ENCODE results near the gene MTUS2. TPM values are rescaled to one million over a fixed set of nuclear protein-coding genes. Genes with fewer than 3 reads are reported as not detected.

The MTUS2 gene
- total and polyA plus RNA-seq, 2 donors (not counting 1 experiment from before 2014, with no cell fraction given), result 0.06 TPM; not detected in 1

GRCh38 chr13:29101905-29102304, 281.8 kb downstream of the MTUS2 start:
- H3K9ac ChIP-seq (ENCODE audit: insufficient read depth, low read length), result no peak overlapping the region
- H2AFZ ChIP-seq (ENCODE audit: low read length), result no peak overlapping the region
- no peaks in the 10 kb centered on the region for H3K79me2 ChIP-seq (ENCODE audit: control insufficient read depth, insufficient read depth, low read length)
- no peaks in the 10 kb centered on the region for H3K9me3 ChIP-seq (ENCODE audit: control insufficient read depth, insufficient read depth, low read depth, low read length)
- no peaks in the 10 kb centered on the region for H4K20me1 ChIP-seq (ENCODE audit: control insufficient read depth, extremely low read depth, insufficient read depth, low read length)
- H3K27ac ChIP-seq (ENCODE audit: insufficient read depth, low read length), result no peak overlapping the region
- H3K27me3 ChIP-seq (ENCODE audit: control insufficient read depth, insufficient read depth, low read length), result no peaks in the 10 kb centered on the region
- TF ChIP-seq CTCF (conservative IDR thresholded peaks at IDR 0.05 in 1 of 2, IDR thresholded peaks at IDR 0.05 in 1 of 2; ENCODE audit: low read depth in 1 of 2, low read length in 2 of 2) (no peak), EZH2 (IDR thresholded peaks at IDR 0.05; ENCODE audit: low read length, missing control alignments) (no peak)
- no peak for DNase-seq (ENCODE audit: low read depth in 2 of 2)
- H3K4me3 ChIP-seq (replicated peaks in 1 of 4; ENCODE audit: control extremely low read depth in 1 of 4, insufficient read depth in 1 of 4, low read depth in 3 of 4, low read length in 4 of 4), result no peak overlapping the region
- no peaks in the 10 kb centered on the region for H3K4me1 ChIP-seq (ENCODE audit: control insufficient read depth, extremely low read depth, insufficient read depth, low read length)
- no peaks in the 10 kb centered on the region for H3K36me3 ChIP-seq (ENCODE audit: control insufficient read depth, insufficient read depth, low read length)
- no peak overlapping the region for H3K4me2 ChIP-seq (ENCODE audit: extremely low read depth, insufficient read depth, low read length)

DNA sequence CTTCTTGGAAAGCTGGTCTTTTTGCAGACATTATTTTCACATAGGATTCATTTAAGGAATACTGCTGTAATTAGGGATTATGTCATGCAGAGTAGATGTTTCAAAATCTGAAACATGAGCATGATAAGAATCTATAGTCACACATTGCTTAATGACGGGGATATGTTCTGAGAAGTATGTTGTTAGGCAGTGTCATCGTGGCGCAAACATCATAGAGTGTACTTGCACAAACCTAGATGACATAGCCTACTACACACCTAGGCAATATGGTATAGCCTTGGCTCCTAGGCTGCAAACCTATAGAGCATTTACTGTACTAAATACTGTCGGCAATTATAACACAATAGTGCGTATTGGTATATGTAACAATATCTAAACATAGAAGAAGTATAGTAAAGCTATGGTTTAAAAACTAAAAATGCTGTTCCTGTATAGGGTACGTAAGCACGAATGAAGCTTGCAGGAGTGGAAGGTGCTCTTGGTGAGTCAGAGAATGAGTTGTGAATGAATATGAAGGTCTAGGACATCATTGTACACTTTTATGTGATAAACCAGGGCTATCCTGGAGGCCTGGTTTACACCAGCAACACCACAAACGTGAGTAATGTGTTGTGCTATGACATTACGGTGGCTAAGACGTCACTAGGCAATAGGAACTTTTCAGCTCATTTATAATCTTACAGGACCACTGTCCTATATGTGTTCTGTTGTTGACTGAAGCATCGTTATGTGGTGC, 283.1 kb downstream of the MTUS2 start:
- Histone ChIP-seq H3K27me3 (ENCODE audit: control insufficient read depth, insufficient read depth, low read length) (no peaks in the 10 kb centered on the region), H2AFZ (ENCODE audit: low read length) (no peak overlapping the region), H3K4me1 (ENCODE audit: control insufficient read depth, extremely low read depth, insufficient read depth, low read length) (no peaks in the 10 kb centered on the region), H3K79me2 (ENCODE audit: control insufficient read depth, insufficient read depth, low read length) (no peaks in the 10 kb centered on the region), H3K9me3 (ENCODE audit: control insufficient read depth, insufficient read depth, low read depth, low read length) (no peaks in the 10 kb centered on the region), H4K20me1 (ENCODE audit: control insufficient read depth, extremely low read depth, insufficient read depth, low read length) (no peaks in the 10 kb centered on the region), H3K4me2 (ENCODE audit: extremely low read depth, insufficient read depth, low read length) (no peak overlapping the region), H3K4me3 (replicated peaks in 1 of 4; ENCODE audit: control extremely low read depth in 1 of 4, insufficient read depth in 1 of 4, low read depth in 3 of 4, low read length in 4 of 4) (no peak overlapping the region), H3K27ac (ENCODE audit: insufficient read depth, low read length) (no peak overlapping the region), H3K9ac (ENCODE audit: insufficient read depth, low read length) (no peak overlapping the region), H3K36me3 (ENCODE audit: control insufficient read depth, insufficient read depth, low read length) (no peaks in the 10 kb centered on the region)
- no peak for DNase-seq (ENCODE audit: low read depth in 2 of 2)
- TF ChIP-seq CTCF (conservative IDR thresholded peaks at IDR 0.05 in 1 of 2, IDR thresholded peaks at IDR 0.05 in 1 of 2; ENCODE audit: low read depth in 1 of 2, low read length in 2 of 2) (no peak), EZH2 (IDR thresholded peaks at IDR 0.05; ENCODE audit: low read length, missing control alignments) (no peak)

DNA sequence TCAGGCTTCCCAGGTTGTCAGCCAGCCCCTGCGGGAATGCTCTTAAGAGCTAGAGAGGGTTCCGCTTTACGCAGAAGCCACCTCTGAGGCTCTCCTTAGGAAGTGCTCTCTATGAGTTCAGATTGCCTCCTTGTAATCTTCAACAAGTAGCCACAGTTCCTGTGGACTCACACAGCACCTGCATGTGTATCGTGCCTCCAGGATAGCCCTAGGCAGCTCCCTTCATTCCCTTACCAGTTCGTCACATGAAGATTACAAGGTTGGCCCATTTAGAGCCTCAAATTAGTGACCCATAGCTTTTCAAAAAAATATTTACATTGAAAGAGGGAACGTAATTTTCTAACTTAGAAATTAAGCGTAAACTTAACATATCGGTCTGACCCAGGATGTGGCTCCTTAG, 284.3 kb downstream of the MTUS2 start:
- TF ChIP-seq EZH2 (IDR thresholded peaks at IDR 0.05; ENCODE audit: low read length, missing control alignments) (no peak), CTCF (conservative IDR thresholded peaks at IDR 0.05 in 1 of 2, IDR thresholded peaks at IDR 0.05 in 1 of 2; ENCODE audit: low read depth in 1 of 2, low read length in 2 of 2) (no peak)
- Histone ChIP-seq H3K9ac (ENCODE audit: insufficient read depth, low read length) (no peak overlapping the region), H2AFZ (ENCODE audit: low read length) (no peak overlapping the region), H3K27ac (ENCODE audit: insufficient read depth, low read length) (no peak overlapping the region), H3K79me2 (ENCODE audit: control insufficient read depth, insufficient read depth, low read length) (no peaks in the 10 kb centered on the region), H4K20me1 (ENCODE audit: control insufficient read depth, extremely low read depth, insufficient read depth, low read length) (no peaks in the 10 kb centered on the region), H3K27me3 (ENCODE audit: control insufficient read depth, insufficient read depth, low read length) (no peaks in the 10 kb centered on the region), H3K36me3 (ENCODE audit: control insufficient read depth, insufficient read depth, low read length) (no peaks in the 10 kb centered on the region), H3K4me2 (ENCODE audit: extremely low read depth, insufficient read depth, low read length) (no peak overlapping the region), H3K4me1 (ENCODE audit: control insufficient read depth, extremely low read depth, insufficient read depth, low read length) (no peaks in the 10 kb centered on the region), H3K4me3 (replicated peaks in 1 of 4; ENCODE audit: control extremely low read depth in 1 of 4, insufficient read depth in 1 of 4, low read depth in 3 of 4, low read length in 4 of 4) (no peak overlapping the region), H3K9me3 (ENCODE audit: control insufficient read depth, insufficient read depth, low read depth, low read length) (no peaks in the 10 kb centered on the region)
- no peak for DNase-seq (ENCODE audit: low read depth in 2 of 2)
